Vagina (tissue), 2 donors: ENCODE results near the gene CPSF4L. TPM values are rescaled to one million over a fixed set of nuclear protein-coding genes. Genes with fewer than 3 reads are reported as not detected.

Experiments used
- DNase-seq, 2 donors: peaks; one replicate each; pipeline ENCODE4 v3.0.0-alpha.2; 2017; ENCODE audit errors: extremely low spot score in 2 of 2
- H3K27ac ChIP-seq: fragments of 200-600 bp; sonication (generic); one replicate; pipeline ENCODE4 v1.5.1; 2019
- H3K27me3 ChIP-seq: fragments of 200-600 bp; sonication (generic); one replicate; pipeline ENCODE4 v1.5.1; 2019
- H3K36me3 ChIP-seq, 2 donors: fragments of 200-600 bp; sonication (generic); one replicate each; pipeline ENCODE4 v1.5.1; 2017 to 2019
- H3K4me1 ChIP-seq: fragments of 200-600 bp; sonication (generic); one replicate; pipeline ENCODE4 v1.5.1; 2019
- H3K4me3 ChIP-seq, 2 donors: fragments of 200-600 bp; sonication (generic); 1 replicate in 1 of 2; 2 replicates in 1 of 2; pipeline ENCODE4 v1.5.1; 2016 to 2019
- H3K9me3 ChIP-seq: fragments of 200-600 bp; sonication (generic); one replicate; pipeline ENCODE4 v1.5.1; 2019
- POLR2A ChIP-seq, 2 donors: fragments of 450-650 bp; IDR thresholded peaks; one replicate each; pipeline ENCODE4 v1.6.1; 2017; ENCODE audit warnings: antibody characterized with exemption in 2 of 2, mild to moderate bottlenecking in 2 of 2, moderate library complexity in 2 of 2
- POLR2AphosphoS5 ChIP-seq, 2 donors: sonication (generic); formaldehyde crosslinking; IDR thresholded peaks; one replicate each; pipeline ENCODE4 v1.9.0; 2017; ENCODE audit warnings: antibody characterized with exemption in 2 of 2, mild to moderate bottlenecking in 2 of 2, low read depth in 1 of 2; ENCODE audit not compliant: insufficient read depth in 1 of 2
- intact Hi-C: fragments of 100-400 bp; cut with DNase I; formaldehyde crosslinking; loops from one replicate; pipeline ENCODE4 v1.15.1; 2023
- total RNA-seq: library from RNA; depleted of rRNA; stranded (reverse); fragments of >200 nt; gene quantifications from one replicate; pipeline ENCODE4 v1.2.3, GENCODE V29; 2016
- TF ChIP-seq, protein P1 (sequence below), 3 experiments: fragments of 450-650 bp in 2 of 3; fragments of 200-600 bp in 1 of 3; sonication (generic) in 1 of 3; IDR thresholded peaks; one replicate each; pipeline ENCODE4 v1.5.1; 2017 to 2019; ENCODE audit warnings: antibody characterized with exemption in 3 of 3, mild to moderate bottlenecking in 2 of 3, moderate library complexity in 2 of 3

CPSF4L gene
- total RNA-seq, 1 donor from 2014 or later = not detected

DNA sequence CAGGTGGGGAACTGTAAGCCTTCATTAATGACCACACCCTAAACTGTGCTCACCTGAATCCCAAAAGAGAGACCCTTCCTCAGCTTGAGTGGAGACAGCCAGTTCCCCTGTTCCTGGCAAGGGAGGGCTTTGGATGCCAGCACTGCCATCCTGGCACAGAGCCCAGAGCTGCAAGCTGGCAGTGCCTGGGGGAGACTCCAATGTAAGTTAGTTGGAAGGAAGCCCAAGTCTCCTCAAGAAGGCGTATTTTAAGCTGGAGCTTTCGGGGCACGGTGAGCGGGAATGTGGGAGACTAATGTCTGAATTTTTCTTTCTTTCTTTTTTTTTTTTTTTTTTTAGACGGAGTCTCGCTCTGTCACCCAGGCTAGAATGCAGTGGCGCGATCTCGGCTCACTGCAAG lies 45.5 kb upstream of the CPSF4L start:
- H3K27ac ChIP-seq = peak overlapping the region; percentile 100
- H3K36me3 ChIP-seq = no peaks in the 10 kb centered on the region
- peaks cover 82% of the 10 kb centered on the region for H3K4me1 ChIP-seq
- DNase-seq = no peak
- H3K4me3 ChIP-seq = no peak overlapping the region
- no peaks in the 10 kb centered on the region for H3K27me3 ChIP-seq
- TF ChIP-seq POLR2AphosphoS5 (IDR thresholded peaks at IDR 0.05; ENCODE audit: insufficient read depth in 1 of 2, low read depth in 1 of 2) (no peak), POLR2A (IDR thresholded peaks at IDR 0.05) (no peak)
- TF ChIP-seq, protein P1, sequence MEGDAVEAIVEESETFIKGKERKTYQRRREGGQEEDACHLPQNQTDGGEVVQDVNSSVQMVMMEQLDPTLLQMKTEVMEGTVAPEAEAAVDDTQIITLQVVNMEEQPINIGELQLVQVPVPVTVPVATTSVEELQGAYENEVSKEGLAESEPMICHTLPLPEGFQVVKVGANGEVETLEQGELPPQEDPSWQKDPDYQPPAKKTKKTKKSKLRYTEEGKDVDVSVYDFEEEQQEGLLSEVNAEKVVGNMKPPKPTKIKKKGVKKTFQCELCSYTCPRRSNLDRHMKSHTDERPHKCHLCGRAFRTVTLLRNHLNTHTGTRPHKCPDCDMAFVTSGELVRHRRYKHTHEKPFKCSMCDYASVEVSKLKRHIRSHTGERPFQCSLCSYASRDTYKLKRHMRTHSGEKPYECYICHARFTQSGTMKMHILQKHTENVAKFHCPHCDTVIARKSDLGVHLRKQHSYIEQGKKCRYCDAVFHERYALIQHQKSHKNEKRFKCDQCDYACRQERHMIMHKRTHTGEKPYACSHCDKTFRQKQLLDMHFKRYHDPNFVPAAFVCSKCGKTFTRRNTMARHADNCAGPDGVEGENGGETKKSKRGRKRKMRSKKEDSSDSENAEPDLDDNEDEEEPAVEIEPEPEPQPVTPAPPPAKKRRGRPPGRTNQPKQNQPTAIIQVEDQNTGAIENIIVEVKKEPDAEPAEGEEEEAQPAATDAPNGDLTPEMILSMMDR (IDR thresholded peaks at IDR 0.05) = no peak
- intact Hi-C loops = loop anchor here (10.0 kb wide), 1 partner anchor 112 kb away; the partner anchor contains the start of gene COG1
- no peaks in the 10 kb centered on the region for H3K9me3 ChIP-seq

DNA sequence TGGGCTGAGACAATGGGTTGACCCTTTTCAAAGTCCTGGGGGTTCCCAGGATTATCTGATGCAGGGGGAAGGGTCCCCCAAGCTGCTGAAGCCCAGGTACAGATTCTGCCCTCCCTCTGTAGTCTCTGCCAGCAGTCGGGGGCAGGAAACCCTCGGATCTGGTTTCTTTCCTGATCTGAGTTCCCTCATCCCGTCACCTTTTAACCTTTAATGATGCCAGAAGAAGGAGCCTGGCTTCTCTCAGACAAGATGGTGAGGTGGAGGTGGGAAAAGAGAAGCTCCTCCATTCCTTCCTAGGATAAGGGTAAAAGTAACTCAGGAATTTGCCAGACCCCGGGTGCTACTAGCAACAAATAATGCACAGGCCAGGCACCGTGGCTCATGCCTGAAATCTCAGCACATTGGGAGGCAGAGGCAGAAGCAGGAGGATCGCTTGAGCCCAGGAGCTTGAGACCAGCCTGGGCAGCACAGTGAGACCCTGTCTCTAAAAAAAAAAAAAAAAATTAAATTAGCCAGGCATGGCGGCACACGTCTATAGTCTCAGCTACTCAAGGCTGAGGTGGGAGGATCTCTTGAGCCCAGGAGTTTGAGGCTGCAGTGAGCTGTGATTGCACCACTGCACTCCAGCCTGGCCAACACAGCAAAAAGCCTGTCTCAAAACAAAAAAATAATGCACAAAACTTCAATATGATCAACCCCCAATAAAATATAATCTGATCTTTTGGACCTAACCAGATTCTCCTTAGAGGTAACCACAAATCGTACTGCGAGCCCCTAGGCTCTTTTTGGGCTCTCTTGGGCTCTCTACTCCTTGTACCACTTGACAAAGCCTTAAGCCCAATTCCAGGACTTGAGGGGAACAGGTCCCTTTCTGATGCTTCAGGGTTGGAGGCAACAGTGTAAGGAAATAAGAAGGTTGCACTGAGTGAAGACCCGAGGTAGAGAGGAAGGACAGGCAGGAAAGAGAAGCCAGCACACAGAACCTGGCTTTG lies 44.5 kb upstream of the CPSF4L start:
- TF ChIP-seq POLR2A (IDR thresholded peaks at IDR 0.05) = no peak
- TF ChIP-seq, protein P1 (IDR thresholded peaks at IDR 0.05) = no peak
- no peak for TF ChIP-seq POLR2AphosphoS5 (IDR thresholded peaks at IDR 0.05; ENCODE audit: insufficient read depth in 1 of 2, low read depth in 1 of 2)
- intact Hi-C loops = loop anchor here (10.0 kb wide), 1 partner anchor 111 kb away; the partner anchor contains the start of gene COG1
- no peak for DNase-seq
- H3K36me3 ChIP-seq = no peaks in the 10 kb centered on the region
- H3K27ac ChIP-seq = peak overlapping the region; percentile 100
- peak overlapping the region; percentile 35 to 65 for H3K4me3 ChIP-seq
- no peaks in the 10 kb centered on the region for H3K27me3 ChIP-seq
- H3K9me3 ChIP-seq = no peaks in the 10 kb centered on the region
- peaks cover 92% of the 10 kb centered on the region for H3K4me1 ChIP-seq

DNA sequence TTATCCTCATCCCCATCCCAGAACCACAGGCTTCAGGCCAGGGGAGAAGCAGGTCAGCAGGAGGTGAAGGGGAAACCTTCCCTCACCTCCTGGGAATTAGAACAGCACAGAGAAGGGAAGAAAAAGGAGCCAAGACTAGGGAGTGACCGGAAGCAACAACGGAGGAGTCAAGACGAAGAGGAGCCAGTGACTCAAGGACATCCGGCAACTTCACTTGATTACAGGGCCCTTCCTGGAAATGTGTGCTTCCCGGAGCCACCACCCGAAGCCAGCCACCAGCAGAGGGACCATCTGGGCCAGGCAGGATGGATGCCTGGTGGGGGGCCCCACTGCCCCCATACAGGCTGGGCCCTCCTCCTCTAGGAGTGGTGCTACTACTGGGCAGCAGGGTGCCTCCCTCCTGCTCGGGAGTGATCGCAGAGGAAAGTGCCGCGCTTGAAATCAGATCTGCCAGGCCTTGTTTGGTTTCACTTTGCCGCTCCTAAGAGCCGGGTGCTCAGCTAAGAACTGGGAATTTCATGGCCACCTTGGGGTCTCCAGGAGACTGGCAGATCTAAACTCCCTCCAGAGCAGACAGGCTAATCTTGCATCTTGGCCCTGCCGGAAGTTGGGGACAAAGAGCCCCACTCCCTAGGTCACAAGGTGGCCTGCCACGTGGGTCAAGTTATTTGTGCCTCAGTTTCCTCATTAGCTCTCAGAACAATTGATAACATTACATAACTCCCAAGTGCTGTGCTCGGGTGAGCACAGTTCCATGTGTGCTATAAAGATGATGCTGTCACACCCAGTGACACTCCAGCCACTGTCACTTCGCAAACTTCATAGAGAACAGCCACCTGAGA lies 43.5 kb upstream of the CPSF4L start:
- DNase-seq = peak in 1 of 2 donors; percentile 87
- H3K4me1 ChIP-seq = peaks cover 99% of the 10 kb centered on the region

DNA sequence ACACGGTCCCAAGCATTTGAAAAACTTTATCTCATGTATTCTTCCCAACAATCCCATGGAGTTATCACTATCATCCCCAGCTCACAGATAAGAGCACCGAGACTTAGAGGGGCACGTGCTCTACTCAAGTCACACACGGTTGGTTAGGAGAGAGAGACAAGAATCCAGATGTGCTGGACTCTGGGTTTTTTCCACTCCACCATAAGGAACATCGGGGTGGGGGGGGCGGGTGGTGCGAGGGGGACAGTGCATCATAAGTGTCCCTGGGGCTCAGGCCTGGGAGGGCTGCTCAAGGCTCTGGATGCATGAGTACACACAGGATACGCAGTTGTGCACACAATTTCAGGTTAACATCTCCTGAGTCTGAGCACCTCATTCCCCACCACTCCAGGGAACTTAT lies 42.8 kb upstream of the CPSF4L start:
- peak in 1 of 2 donors; percentile 84 for DNase-seq
- no peaks in the 10 kb centered on the region for H3K27me3 ChIP-seq
- peak overlapping the region; percentile 100 for H3K27ac ChIP-seq
- intact Hi-C loops = loop anchor here (10.0 kb wide), 1 partner anchor 110 kb away; the partner anchor contains the start of gene COG1
- H3K9me3 ChIP-seq = no peaks in the 10 kb centered on the region
- peaks cover 99% of the 10 kb centered on the region for H3K4me1 ChIP-seq
- peak overlapping the region; percentile 35 to 65 for H3K4me3 ChIP-seq
- TF ChIP-seq, protein P1 (IDR thresholded peaks at IDR 0.05) = no peak
- TF ChIP-seq POLR2A (IDR thresholded peaks at IDR 0.05) (no peak), POLR2AphosphoS5 (IDR thresholded peaks at IDR 0.05; ENCODE audit: insufficient read depth in 1 of 2, low read depth in 1 of 2) (no peak)
- no peaks in the 10 kb centered on the region for H3K36me3 ChIP-seq

More for the DNA sequence above, 43.5 kb upstream of the CPSF4L start:
- intact Hi-C loops = loop anchor here (10.0 kb wide), 1 partner anchor 110 kb away; the partner anchor contains the start of gene COG1
- peak overlapping the region; percentile 100 for H3K27ac ChIP-seq
- H3K36me3 ChIP-seq = no peaks in the 10 kb centered on the region
- no peaks in the 10 kb centered on the region for H3K27me3 ChIP-seq
- H3K9me3 ChIP-seq = no peaks in the 10 kb centered on the region
- TF ChIP-seq POLR2A (IDR thresholded peaks at IDR 0.05) (no peak), POLR2AphosphoS5 (IDR thresholded peaks at IDR 0.05; ENCODE audit: insufficient read depth in 1 of 2, low read depth in 1 of 2) (peak; percentile 51 to 65)
- TF ChIP-seq, protein P1 (IDR thresholded peaks at IDR 0.05) = peak in 1 of 3 experiments; percentile 11
- peak overlapping the region; percentile 35 to 65 for H3K4me3 ChIP-seq
